Ishikawa (cell line): ENCODE data around the gene COX7A2.

ENCODE experiments used
- CEBPB ChIP-seq: IDR thresholded peaks from 2 replicates; pipeline ENCODE4 v1.6.1; 2012
- CREB1 ChIP-seq: IDR thresholded peaks from 2 replicates; pipeline ENCODE4 v1.6.1; 2012; ENCODE audit warnings: low read depth
- EGR1 ChIP-seq: IDR thresholded peaks from 2 replicates; pipeline ENCODE4 v1.6.1; 2012
- EP300 ChIP-seq: IDR thresholded peaks from 2 replicates; pipeline ENCODE4 v1.6.1; 2012; ENCODE audit warnings: borderline replicate concordance
- FOXM1 ChIP-seq: IDR thresholded peaks from 2 replicates; pipeline ENCODE4 v1.6.1; 2012; ENCODE audit warnings: low read depth, borderline replicate concordance
- MAX ChIP-seq: IDR thresholded peaks from 2 replicates; pipeline ENCODE4 v1.6.1; 2012
- NFIC ChIP-seq: IDR thresholded peaks from 2 replicates; pipeline ENCODE4 v1.6.1; 2012
- RAD21 ChIP-seq: IDR thresholded peaks from 2 replicates; pipeline ENCODE4 v1.6.1; 2012; ENCODE audit warnings: low read depth
- REST ChIP-seq: IDR thresholded peaks from 2 replicates; pipeline ENCODE4 v1.6.1; 2012; ENCODE audit warnings: low read depth, mild to moderate bottlenecking
- TAF1 ChIP-seq: IDR thresholded peaks from 2 replicates; pipeline ENCODE4 v1.6.1; 2012; ENCODE audit warnings: low read depth, mild to moderate bottlenecking
- TCF12 ChIP-seq: IDR thresholded peaks from 2 replicates; pipeline ENCODE4 v1.6.1; 2012; ENCODE audit warnings: low read depth
- TEAD4 ChIP-seq: IDR thresholded peaks from 2 replicates; pipeline ENCODE4 v1.6.1; 2012
- USF1 ChIP-seq: IDR thresholded peaks from 2 replicates; pipeline ENCODE4 v1.6.1; 2012
- YY1 ChIP-seq: IDR thresholded peaks from 2 replicates; pipeline ENCODE4 v1.6.1; 2012; ENCODE audit warnings: low read depth
- ZBTB7A ChIP-seq: IDR thresholded peaks from 2 replicates; pipeline ENCODE4 v1.6.1; 2012; ENCODE audit warnings: low read depth

Gene COX7A2

GRCh38 chr6:75273009-75273408 lies 29.4 kb upstream of the COX7A2 start:
- no peak for TF ChIP-seq FOXM1
- no peak for TF ChIP-seq TAF1
- no peak for TF ChIP-seq CREB1
- no peak for TF ChIP-seq RAD21
- TF ChIP-seq CEBPB = no peak
- TF ChIP-seq REST = no peak
- TF ChIP-seq NFIC = no peak
- no peak for TF ChIP-seq MAX
- no peak for TF ChIP-seq EGR1
- no peak for TF ChIP-seq EP300
- no peak for TF ChIP-seq YY1
- no peak for TF ChIP-seq ZBTB7A
- TF ChIP-seq USF1 = no peak

- TF ChIP-seq EP300 = no peak
- no peak for TF ChIP-seq USF1
- TF ChIP-seq NFIC = no peak
- TF ChIP-seq FOXM1 = no peak
- no peak for TF ChIP-seq TCF12
- TF ChIP-seq CEBPB = no peak
- TF ChIP-seq EGR1 = no peak
- TF ChIP-seq RAD21 = no peak
- TF ChIP-seq MAX = no peak
- TF ChIP-seq TEAD4 = no peak
- TF ChIP-seq YY1 = no peak
- no peak for TF ChIP-seq TAF1
Observed at GRCh38 chr6:75272145-75272840, 28.7 kb upstream of the COX7A2 start.

GRCh38 chr6:75268988-75269354 lies 25.4 kb upstream of the COX7A2 start:
- no peak for TF ChIP-seq REST
- no peak for TF ChIP-seq NFIC
- no peak for TF ChIP-seq RAD21
- TF ChIP-seq USF1 = no peak
- TF ChIP-seq TCF12 = no peak
- no peak for TF ChIP-seq TAF1
- TF ChIP-seq EGR1 = no peak
- no peak for TF ChIP-seq TEAD4
- no peak for TF ChIP-seq CEBPB
- no peak for TF ChIP-seq MAX
- no peak for TF ChIP-seq FOXM1
- no peak for TF ChIP-seq EP300
- no peak for TF ChIP-seq YY1
- TF ChIP-seq CREB1 = no peak

GRCh38 chr6:75268121-75268987 lies 24.8 kb upstream of the COX7A2 start:
- no peak for TF ChIP-seq MAX

GRCh38 chr6:75267461-75267860 lies 23.9 kb upstream of the COX7A2 start:
- TF ChIP-seq EGR1 (no peak), TAF1 (no peak), CEBPB (no peak), RAD21 (no peak), REST (no peak), FOXM1 (no peak)
